GM18858 (cell line): ENCODE measurements around the gene PROK1.

ENCODE experiments used
- ATAC-seq: cut with Tn5 transposase; IDR thresholded peaks from one replicate; pipeline ENCODE4 v1.9.1; 2021; ENCODE audit not compliant: unreplicated experiment

Gene PROK1

GRCh38 chr1:110464340-110464739, 13.4 kb downstream of the PROK1 start:
- ATAC-seq = no peak

- ATAC-seq = no peak
These were observed 14.3 kb downstream of the PROK1 start for GRCh38 chr1:110465038-110465813.

GRCh38 chr1:110465814-110466380, 14.9 kb downstream of the PROK1 start:
- no peak for ATAC-seq

GRCh38 chr1:110466646-110467280, 15.8 kb downstream of the PROK1 start:
- no peak for ATAC-seq

- no peak for ATAC-seq
These were observed 20.2 kb downstream of the PROK1 start for GRCh38 chr1:110471131-110471530.

GRCh38 chr1:110472546-110472945, 21.6 kb downstream of the PROK1 start:
- ATAC-seq = no peak

GRCh38 chr1:110474444-110474843, 23.5 kb downstream of the PROK1 start:
- ATAC-seq = no peak

GRCh38 chr1:110475362-110476027, 24.5 kb downstream of the PROK1 start:
- no peak for ATAC-seq

GRCh38 chr1:110476028-110476765, 25.2 kb downstream of the PROK1 start:
- ATAC-seq = no peak

- no peak for ATAC-seq
These were observed 26.1 kb downstream of the PROK1 start for GRCh38 chr1:110477041-110477440.

- ATAC-seq = no peak
These were observed 26.6 kb downstream of the PROK1 start for GRCh38 chr1:110477445-110477957.

GRCh38 chr1:110477967-110478640, 27.2 kb downstream of the PROK1 start:
- no peak for ATAC-seq

GRCh38 chr1:110478886-110479285, 27.9 kb downstream of the PROK1 start:
- ATAC-seq = no peak

GRCh38 chr1:110480356-110481096, 29.6 kb downstream of the PROK1 start:
- no peak for ATAC-seq

GRCh38 chr1:110481968-110482623, 31.1 kb downstream of the PROK1 start:
- ATAC-seq = no peak

- no peak for ATAC-seq
These were observed 31.8 kb downstream of the PROK1 start for GRCh38 chr1:110482662-110483307.

GRCh38 chr1:110483308-110483685, 32.3 kb downstream of the PROK1 start:
- ATAC-seq = no peak

- ATAC-seq = no peak
These were observed 33.9 kb downstream of the PROK1 start for GRCh38 chr1:110484801-110485200.

- no peak for ATAC-seq
These were observed 34.8 kb downstream of the PROK1 start for GRCh38 chr1:110485725-110486124.
